Measurements from ENCODE around the gene PSAT1. TPM values are rescaled to one million over a fixed set of nuclear protein-coding genes. Genes with fewer than 3 reads are reported as not detected.

PSAT1 gene
- total RNA-seq, 1 experiment from 2014 or later: 226 TPM

GRCh38 chr9:78316166-78316892 lies 19.4 kb downstream of the PSAT1 start:
- Histone ChIP-seq H3K4me1 (ENCODE audit: control insufficient read depth in 1 of 2, insufficient read depth in 2 of 2, low read length in 2 of 2) (no peaks in the 10 kb centered on the region), H3K27me3 (ENCODE audit: insufficient read depth, low read length) (no peaks in the 10 kb centered on the region), H2AFZ (ENCODE audit: low read depth, low read length, poor library complexity, severe bottlenecking) (no peak overlapping the region), H3K4me3 (replicated peaks in 1 of 2; ENCODE audit: low read depth in 1 of 2, low read length in 2 of 2) (no peak overlapping the region), H3K36me3 (ENCODE audit: control insufficient read depth in 1 of 2, insufficient read depth in 2 of 2, low read length in 2 of 2) (peaks cover 26 to 33% of the 10 kb centered on the region in 2 experiments; a peak in 3 of 4 replicates), H4K20me1 (ENCODE audit: insufficient read depth) (no peaks in the 10 kb centered on the region), H3K4me2 (ENCODE audit: low read length) (no peak overlapping the region), H3K9ac (ENCODE audit: low read length) (no peak overlapping the region), H3K27ac (ENCODE audit: low read depth, low read length) (no peak overlapping the region), H3K9me3 (ENCODE audit: control insufficient read depth in 1 of 2, insufficient read depth in 1 of 2, low read depth in 1 of 2, low read length in 2 of 2) (no peaks in the 10 kb centered on the region), H3K79me2 (ENCODE audit: insufficient read depth, low read length) (0 out of 2 replicates have a peak, but pooled peaks cover 8% of the 10 kb centered on the region), H3K9me2 (ENCODE audit: insufficient read depth) (no peaks in the 10 kb centered on the region)
- DNase-seq (ENCODE audit: low read depth, low spot score) (no peak), ATAC-seq (no peak; the same call in 1 of the 2 replicates)
- intact Hi-C loops (cut with micrococcal nuclease): no loop called here
- ChIA-PET POLR2A (interaction anchor here (1.8 kb wide), 1 partner anchor 19 kb away, joined by 6 read pairs; the partner anchor contains the start of gene PSAT1), CTCF (no interaction called here), RAD21 (ENCODE audit: low non-redundant PET in 1 of 2, low total read pairs in 2 of 2, uncharacterized antibody in 2 of 2, unreplicated experiment in 2 of 2) (no interaction called here)
- TF ChIP-seq POLR2A (IDR thresholded peaks at IDR 0.05; ENCODE audit: borderline replicate concordance, extremely low read depth, insufficient read depth, insufficient read length): no peak
- TF ChIP-seq EZH2phosphoT487 (IDR thresholded peaks at IDR 0.05; ENCODE audit: borderline replicate concordance): no peak
- TF ChIP-seq ZBTB33 (IDR thresholded peaks at IDR 0.05; ENCODE audit: extremely low read depth, insufficient replicate concordance, low read length): no peak
- TF ChIP-seq CTCF (IDR thresholded peaks at IDR 0.05 in 2 of 3, conservative IDR thresholded peaks at IDR 0.05 in 1 of 3; ENCODE audit: borderline replicate concordance in 1 of 3, insufficient read depth in 1 of 3, low read depth in 2 of 3, low read length in 2 of 3): no peak
- TF ChIP-seq REST (IDR thresholded peaks at IDR 0.05; ENCODE audit: low read depth): no peak
- no peak for TF ChIP-seq EZH2 (IDR thresholded peaks at IDR 0.05)
- no peak for TF ChIP-seq TCF7L2 (IDR thresholded peaks at IDR 0.05; ENCODE audit: borderline replicate concordance, extremely low read depth, insufficient read depth, insufficient read length)
- no peak for TF ChIP-seq FOSL1 (IDR thresholded peaks at IDR 0.05; ENCODE audit: low read depth)
- no peak for TF ChIP-seq ZNF274 (IDR thresholded peaks at IDR 0.05; ENCODE audit: low read depth, low read length)
- TF ChIP-seq SRF (IDR thresholded peaks at IDR 0.05; ENCODE audit: low read depth): no peak
- TF ChIP-seq CBX3 (IDR thresholded peaks at IDR 0.05; ENCODE audit: low read depth): no peak
- no peak for TF ChIP-seq SIN3A (IDR thresholded peaks at IDR 0.05; ENCODE audit: low read depth)
- no peak for TF ChIP-seq JUND (IDR thresholded peaks at IDR 0.05)
- TF ChIP-seq RAD21 (IDR thresholded peaks at IDR 0.05; ENCODE audit: low read depth): no peak
- no peak for TF ChIP-seq YY1 (IDR thresholded peaks at IDR 0.05; ENCODE audit: extremely low read depth, insufficient replicate concordance, low read depth, low read length)
- TF ChIP-seq POLR2AphosphoS5 (IDR thresholded peaks at IDR 0.05; ENCODE audit: low read depth, low read length): no peak
- TF ChIP-seq CEBPB (IDR thresholded peaks at IDR 0.05; ENCODE audit: low read depth): no peak
- no peak for TF ChIP-seq SP1 (IDR thresholded peaks at IDR 0.05; ENCODE audit: low read depth)
- TF ChIP-seq MAX (IDR thresholded peaks at IDR 0.05): no peak
- no TSS peak for BruUV-seq (replicated peaks)

Measured in HCT116 (cell line).